CD4-positive, alpha-beta T cell (primary cell): ENCODE data around the gene UHRF1. TPM values are rescaled to one million over a fixed set of nuclear protein-coding genes. Genes with fewer than 3 reads are reported as not detected.
A peak's percentile ranks its signal among the peaks of the same experiment; 100 is the strongest.

Experiments used
- ATAC-seq: fragments of 200-7000 bp; cut with Tn5 transposase; one replicate; pipeline ENCODE4 v1.10.0; 2022; ENCODE audit warnings: mild to moderate bottlenecking; ENCODE audit not compliant: poor library complexity
- CTCF ChIA-PET: fragments of 350-600 bp; sonication (Branson Sonifier 250); formaldehyde crosslinking; loops from one replicate; lab custom pipeline; 2021; ENCODE audit warnings: antibody characterized with exemption, inconsistent platforms; lab: Charles Lee
- POLR2A ChIA-PET: fragments of 350-600 bp; sonication (Branson Sonifier 250); formaldehyde crosslinking; loops from one replicate; lab custom pipeline; 2021; ENCODE audit warnings: antibody characterized with exemption, inconsistent platforms; lab: Charles Lee
- DNase-seq, 14 experiments: peaks; one replicate each; pipeline ENCODE4 v3.0.0-alpha.2; 2013 to 2020; ENCODE audit warnings: mixed read lengths in 2 of 14
- H3K27ac ChIP-seq, 2 donors: one replicate each; pipeline versions ENCODE4 v1.5.1 to v1.7.0; 2013; ENCODE audit warnings: low read length in 2 of 2, low read depth in 1 of 2, mild to moderate bottlenecking in 1 of 2
- H3K27me3 ChIP-seq, 2 experiments: 1 replicate in 1 of 2; 2 replicates in 1 of 2; pipeline versions ENCODE4 v1.6.1 to v1.7.0; 2013; ENCODE audit warnings: low read length in 2 of 2, control low read depth in 1 of 2, mild to moderate bottlenecking in 1 of 2, moderate library complexity in 1 of 2; ENCODE audit not compliant: insufficient read depth in 2 of 2, control insufficient read depth in 1 of 2
- H3K36me3 ChIP-seq: one replicate; pipeline ENCODE4 v1.6.1; 2013; ENCODE audit warnings: low read length, control low read depth; ENCODE audit not compliant: insufficient read depth
- H3K4me1 ChIP-seq: one replicate; pipeline ENCODE4 v1.6.1; 2013; ENCODE audit warnings: low read length, control low read depth; ENCODE audit not compliant: insufficient read depth
- H3K4me3 ChIP-seq: one replicate; pipeline ENCODE4 v1.5.1; 2013; ENCODE audit warnings: mild to moderate bottlenecking, low read length, moderate library complexity
- H3K9me3 ChIP-seq, 2 experiments: 1 replicate in 1 of 2; 2 replicates in 1 of 2; pipeline versions ENCODE4 v1.6.1 to v1.7.0; 2013; ENCODE audit warnings: low read length in 2 of 2, mild to moderate bottlenecking in 2 of 2, control low read depth in 1 of 2, moderate library complexity in 1 of 2; ENCODE audit not compliant: control insufficient read depth in 1 of 2, insufficient read depth in 1 of 2
- H3K27ac Mint-ChIP-seq: one replicate; pipeline ENCODE4 v1.8.0; 2020; ENCODE audit warnings: mixed read lengths
- H3K27me3 Mint-ChIP-seq: one replicate; pipeline ENCODE4 v1.8.0; 2021; ENCODE audit warnings: mixed read lengths
- H3K36me3 Mint-ChIP-seq: one replicate; pipeline ENCODE4 v1.8.0; 2021; ENCODE audit warnings: low read depth, mixed read lengths
- H3K4me1 Mint-ChIP-seq: one replicate; pipeline ENCODE4 v1.8.0; 2021; ENCODE audit warnings: low read depth, mixed read lengths
- H3K4me3 Mint-ChIP-seq: one replicate; pipeline ENCODE4 v1.8.0; 2020; ENCODE audit warnings: mild to moderate bottlenecking, mixed read lengths
- H3K9me3 Mint-ChIP-seq: one replicate; pipeline ENCODE4 v1.8.0; 2020; ENCODE audit warnings: mixed read lengths
- CTCF ChIP-seq: fragments of 200-600 bp; IDR thresholded peaks from one replicate; pipeline ENCODE4 v1.8.0; 2022; ENCODE audit warnings: antibody characterized with exemption, mild to moderate bottlenecking
- intact Hi-C, 2 experiments: fragments of 100-400 bp; cut with DNase I in 1 of 2; cut with micrococcal nuclease in 1 of 2; formaldehyde crosslinking; loops; one replicate each; pipeline versions ENCODE4 v1.15.1 to v1.9.0; 2023 to 2025; cut with DNase I, micrococcal nuclease
- total RNA-seq, 174 experiments: library from RNA in 2 of 174; stranded (reverse) in 2 of 174; gene quantifications; one replicate each; pipeline ENCODE4 v1.2.3 and lab custom pipeline; 2021 to 2026

Gene UHRF1
- total RNA-seq, 2 experiments from 2014 or later, result 0.16 to 0.20 TPM

DNA sequence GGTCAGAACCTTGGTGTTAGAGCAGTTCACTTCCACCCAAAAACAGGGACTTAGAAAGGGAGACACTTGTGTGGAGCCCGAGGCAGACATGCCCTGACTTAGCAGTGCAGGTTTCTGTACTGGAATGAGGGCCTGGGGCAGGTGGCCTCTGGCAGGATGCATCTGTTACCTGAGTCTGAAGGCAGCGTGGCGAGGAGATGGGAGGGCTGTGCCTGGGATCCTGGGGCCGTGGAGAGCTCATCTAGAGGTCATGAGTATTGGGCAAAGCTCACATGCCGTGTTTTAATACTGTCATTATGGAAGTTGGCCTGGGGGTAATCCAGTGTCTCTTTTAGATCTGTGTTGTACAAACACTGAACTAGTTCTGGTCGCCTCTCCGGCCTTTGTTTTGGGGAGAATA, 81.0 kb downstream of the UHRF1 start:
- Histone ChIP-seq H3K4me1 (peaks cover 4% of the 10 kb centered on the region), H3K9me3 (peaks cover 0 to 12% of the 10 kb centered on the region in 2 experiments), H3K27me3 (no peaks in the 10 kb centered on the region), H3K4me3 (no peak overlapping the region), H3K36me3 (no peaks in the 10 kb centered on the region), H3K27ac (no peak overlapping the region)
- Mint-ChIP-seq H3K27me3 (no peaks in the 10 kb centered on the region), H3K4me3 (no peak overlapping the region), H3K27ac (peak overlapping the region; percentile 20), H3K4me1 (peaks cover 12% of the 10 kb centered on the region), H3K36me3 (peaks cover 44% of the 10 kb centered on the region), H3K9me3 (peaks cover 2% of the 10 kb centered on the region)
- ATAC-seq, result no peak
- intact Hi-C loops, result no loop called here
- CTCF ChIA-PET, result no interaction called here
- DNase-seq, result no peak
- TF ChIP-seq CTCF, result no peak
- POLR2A ChIA-PET, result interaction anchor here (1.0 to 1.4 kb wide), 2 partner anchors 21 to 79 kb away, joined by 4 read pairs; partner anchors contain the start of gene KDM4B

- Mint-ChIP-seq H3K9me3 (peaks cover 2% of the 10 kb centered on the region), H3K4me3 (no peak overlapping the region), H3K36me3 (peaks cover 56% of the 10 kb centered on the region), H3K27ac (no peak overlapping the region), H3K27me3 (no peaks in the 10 kb centered on the region), H3K4me1 (peaks cover 9% of the 10 kb centered on the region)
- intact Hi-C loops, result no loop called here
- H3K36me3 ChIP-seq, result peaks cover 1% of the 10 kb centered on the region
- peaks cover 0 to 12% of the 10 kb centered on the region in 2 experiments for H3K9me3 ChIP-seq
- CTCF ChIA-PET, result no interaction called here
- H3K4me3 ChIP-seq, result no peak overlapping the region
- no peak overlapping the region for H3K27ac ChIP-seq
- POLR2A ChIA-PET, result no interaction called here
- ATAC-seq (no peak), DNase-seq (no peak)
- H3K27me3 ChIP-seq, result no peaks in the 10 kb centered on the region
- peaks cover 2% of the 10 kb centered on the region for H3K4me1 ChIP-seq
- TF ChIP-seq CTCF, result no peak
These were observed 82.2 kb downstream of the UHRF1 start for GRCh38 chr19:4991538-4991937.

DNA sequence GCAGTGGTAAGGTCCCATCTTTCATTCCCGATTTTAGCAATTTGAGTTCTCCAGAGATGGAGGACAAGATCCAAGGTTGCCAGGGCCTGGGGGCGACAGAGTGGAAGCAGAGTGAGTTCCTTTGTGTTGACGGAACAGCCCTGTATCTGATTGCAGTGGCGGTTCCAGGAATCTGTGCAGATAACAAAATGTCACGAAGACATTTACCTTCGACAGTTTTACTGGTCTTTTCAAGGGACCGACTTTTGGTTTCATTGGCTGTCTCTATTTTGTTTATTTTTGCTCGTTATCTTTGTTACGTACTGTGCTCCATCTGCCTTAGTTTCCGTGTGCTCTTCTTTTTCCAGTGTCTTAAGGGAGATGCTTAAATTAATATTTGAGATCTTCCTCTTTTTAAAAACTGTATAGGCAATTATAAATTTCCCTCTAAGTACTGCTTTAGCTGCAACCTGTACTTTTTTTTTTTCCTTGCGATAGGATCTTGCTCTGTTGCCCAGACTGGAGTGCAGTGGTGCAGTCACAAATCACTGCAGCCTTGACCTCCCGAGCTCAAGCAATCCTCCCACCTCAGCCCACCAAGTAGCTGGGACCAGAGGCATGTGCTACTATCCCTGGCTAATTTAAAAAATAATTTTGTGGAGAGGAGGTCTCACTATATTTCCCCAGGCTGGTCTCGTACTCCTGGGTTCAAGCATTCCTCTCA, 82.8 kb downstream of the UHRF1 start:
- Mint-ChIP-seq H3K27ac (no peak overlapping the region), H3K4me1 (peaks cover 7% of the 10 kb centered on the region), H3K27me3 (no peaks in the 10 kb centered on the region), H3K9me3 (peaks cover 2% of the 10 kb centered on the region), H3K36me3 (peaks cover 61% of the 10 kb centered on the region), H3K4me3 (no peak overlapping the region)
- DNase-seq (no peak), ATAC-seq (no peak)
- POLR2A ChIA-PET, result no interaction called here
- Histone ChIP-seq H3K9me3 (peaks cover 0 to 12% of the 10 kb centered on the region in 2 experiments), H3K4me1 (no peaks in the 10 kb centered on the region), H3K4me3 (no peak overlapping the region), H3K27me3 (no peaks in the 10 kb centered on the region), H3K36me3 (peaks cover 5% of the 10 kb centered on the region), H3K27ac (no peak overlapping the region)
- intact Hi-C loops, result no loop called here
- CTCF ChIA-PET, result no interaction called here
- TF ChIP-seq CTCF, result no peak
